ENCODE measurements around the gene SNX21. TPM values are rescaled to one million over a fixed set of nuclear protein-coding genes. Genes with fewer than 3 reads are reported as not detected.

The SNX21 gene
- total and polyA plus RNA-seq, 2 donors (not counting 1 experiment from before 2014, with no cell fraction given) = 2.2 to 2.4 TPM

DNA sequence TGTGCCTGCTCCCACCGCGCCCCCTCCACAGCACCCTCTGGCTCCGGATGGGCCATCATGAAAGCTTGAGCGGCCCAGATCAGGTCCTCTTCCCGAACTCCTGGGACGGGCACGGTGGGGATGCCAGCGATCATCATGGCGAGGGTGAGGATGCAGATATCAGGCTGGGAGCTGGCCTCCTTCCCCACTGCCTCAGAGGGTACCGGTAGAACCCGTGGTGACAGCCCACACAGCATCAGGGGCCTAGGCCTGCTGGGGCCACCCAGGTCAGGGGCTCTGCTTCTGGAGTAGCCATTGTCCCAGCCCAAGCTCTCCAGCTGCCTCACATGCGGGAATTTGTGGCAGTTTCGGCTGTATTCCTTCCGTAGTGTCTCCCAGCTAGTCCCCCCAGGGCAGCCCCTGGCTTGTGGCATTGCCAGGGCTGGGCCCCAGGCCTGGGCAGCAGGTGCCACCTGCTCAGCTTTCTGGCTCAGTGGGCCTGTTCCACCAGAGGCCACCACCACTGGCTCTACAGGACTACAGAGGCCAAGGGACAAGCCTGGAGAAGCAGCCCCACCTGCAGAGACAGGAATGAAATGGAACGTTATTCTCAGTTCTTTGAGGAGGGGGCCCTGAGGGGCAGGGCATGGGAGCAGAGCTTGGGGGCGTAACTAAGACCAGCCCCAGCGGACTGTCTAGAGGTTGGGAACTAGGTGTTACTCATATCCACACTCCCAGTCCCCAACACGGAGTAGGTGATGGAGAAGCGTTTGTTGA is 53.2 kb downstream of the SNX21 start:
- H2AFZ ChIP-seq (ENCODE audit: insufficient read depth, low read depth, low read length, poor library complexity, severe bottlenecking) = no peak overlapping the region
- no peaks in the 10 kb centered on the region for H3K27me3 ChIP-seq (replicated peaks in 1 of 4; ENCODE audit: control extremely low read depth in 1 of 4, control insufficient read depth in 3 of 4, insufficient read depth in 4 of 4, low read length in 3 of 4)
- H3K4me3 ChIP-seq (ENCODE audit: control extremely low read depth in 1 of 5, extremely low read depth in 1 of 5, insufficient read depth in 1 of 5, low read depth in 2 of 5, low read length in 4 of 5) = no peak overlapping the region
- no peak for ATAC-seq (ENCODE audit: low read depth)
- no peaks in the 10 kb centered on the region for H3K9me3 ChIP-seq (ENCODE audit: control extremely low read depth in 1 of 3, control insufficient read depth in 2 of 3, insufficient read depth in 1 of 3, low read length in 2 of 3)
- Mint-ChIP-seq H3K4me1 (peaks cover 37% of the 10 kb centered on the region), H3K4me3 (no peak overlapping the region), H3K9me3 (ENCODE audit: insufficient read depth) (no peaks in the 10 kb centered on the region), H3K27ac (no peak overlapping the region), H3K27me3 (no peaks in the 10 kb centered on the region)
- H3K36me3 ChIP-seq (replicated peaks in 1 of 2; ENCODE audit: control extremely low read depth in 1 of 2, control insufficient read depth in 1 of 2, extremely low read depth in 1 of 2, insufficient read depth in 2 of 2, low read length in 1 of 2) = peaks cover 0 to 37% of the 10 kb centered on the region in 2 experiments
- TF ChIP-seq, protein P1, sequence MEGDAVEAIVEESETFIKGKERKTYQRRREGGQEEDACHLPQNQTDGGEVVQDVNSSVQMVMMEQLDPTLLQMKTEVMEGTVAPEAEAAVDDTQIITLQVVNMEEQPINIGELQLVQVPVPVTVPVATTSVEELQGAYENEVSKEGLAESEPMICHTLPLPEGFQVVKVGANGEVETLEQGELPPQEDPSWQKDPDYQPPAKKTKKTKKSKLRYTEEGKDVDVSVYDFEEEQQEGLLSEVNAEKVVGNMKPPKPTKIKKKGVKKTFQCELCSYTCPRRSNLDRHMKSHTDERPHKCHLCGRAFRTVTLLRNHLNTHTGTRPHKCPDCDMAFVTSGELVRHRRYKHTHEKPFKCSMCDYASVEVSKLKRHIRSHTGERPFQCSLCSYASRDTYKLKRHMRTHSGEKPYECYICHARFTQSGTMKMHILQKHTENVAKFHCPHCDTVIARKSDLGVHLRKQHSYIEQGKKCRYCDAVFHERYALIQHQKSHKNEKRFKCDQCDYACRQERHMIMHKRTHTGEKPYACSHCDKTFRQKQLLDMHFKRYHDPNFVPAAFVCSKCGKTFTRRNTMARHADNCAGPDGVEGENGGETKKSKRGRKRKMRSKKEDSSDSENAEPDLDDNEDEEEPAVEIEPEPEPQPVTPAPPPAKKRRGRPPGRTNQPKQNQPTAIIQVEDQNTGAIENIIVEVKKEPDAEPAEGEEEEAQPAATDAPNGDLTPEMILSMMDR (IDR thresholded peaks at IDR 0.05) = no peak
- no peak for TF ChIP-seq EZH2 (IDR thresholded peaks at IDR 0.05; ENCODE audit: borderline replicate concordance, insufficient read depth, low read depth, low read length, poor library complexity, severe bottlenecking)
- intact Hi-C loops (cut with micrococcal nuclease) = no loop called here
- H3K27ac ChIP-seq (ENCODE audit: low read length in 2 of 2) = no peak overlapping the region
- no peak overlapping the region for H3K4me2 ChIP-seq (replicated peaks; ENCODE audit: low read depth, low read length, poor library complexity, severe bottlenecking)
- CTCF ChIA-PET = no interaction called here
- no peaks in the 10 kb centered on the region for H4K20me1 ChIP-seq (ENCODE audit: control insufficient read depth, insufficient read depth, low read length, poor library complexity, severe bottlenecking)
- H3K9ac ChIP-seq (ENCODE audit: low read length) = no peak overlapping the region
- H3K79me2 ChIP-seq (ENCODE audit: control insufficient read depth, insufficient read depth, low read length) = peaks cover 33% of the 10 kb centered on the region
- H3K4me1 ChIP-seq (ENCODE audit: control insufficient read depth in 2 of 2, insufficient read depth in 2 of 2, low read length in 2 of 2) = peaks cover 9 to 22% of the 10 kb centered on the region in 2 donors
- 99% methylated on average over 14 of the region's 19 CpGs for WGBS (ENCODE audit: insufficient coverage)
- POLR2A ChIA-PET = no interaction called here
- no peak for DNase-seq

DNA sequence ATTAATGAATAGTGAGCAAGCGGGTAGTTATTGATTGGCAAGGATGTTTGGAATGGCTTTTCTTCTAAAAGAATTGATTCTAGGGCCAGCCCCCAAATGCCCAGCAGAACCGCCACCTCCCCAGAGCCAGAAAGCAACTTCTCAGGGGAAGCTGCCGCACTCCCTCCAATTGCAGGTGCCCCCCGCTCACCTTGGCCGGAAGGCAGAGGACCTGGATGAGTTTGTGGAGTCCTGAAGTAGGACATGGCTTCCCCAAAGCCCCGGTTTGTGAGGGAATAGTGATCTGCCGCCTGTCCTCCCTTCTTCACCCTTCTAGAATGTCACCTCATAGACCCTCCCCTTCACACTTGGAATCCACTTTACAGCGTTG is 53.7 kb downstream of the SNX21 start, which contains the start of gene SPATA25:
Gene SPATA25, minus strand, starts transcription at position 277 of the 370 bp plus-strand sequence. Its CDS starts 32 bp downstream, at position 245.
- intact Hi-C loops (cut with micrococcal nuclease) = no loop called here
- H3K4me1 Mint-ChIP-seq = peaks cover 38% of the 10 kb centered on the region
- H3K9ac ChIP-seq (ENCODE audit: low read length) = no peak within 1 kb of the TSS
- H3K4me2 ChIP-seq (replicated peaks; ENCODE audit: low read depth, low read length, poor library complexity, severe bottlenecking) = no peak within 1 kb of the TSS
- no peak within 1 kb of the TSS for H3K27ac ChIP-seq (ENCODE audit: low read length in 2 of 2)
- peaks cover 30% of the 10 kb centered on the region for H3K79me2 ChIP-seq (ENCODE audit: control insufficient read depth, insufficient read depth, low read length)
- no peaks in the 10 kb centered on the region for H3K27me3 Mint-ChIP-seq
- ATAC-seq (ENCODE audit: low read depth) (no peak), DNase-seq (no peak)
- no peaks in the 10 kb centered on the region for H3K9me3 ChIP-seq (ENCODE audit: control extremely low read depth in 1 of 3, control insufficient read depth in 2 of 3, insufficient read depth in 1 of 3, low read length in 2 of 3)
- POLR2A ChIA-PET = no interaction called here
- H3K36me3 ChIP-seq (replicated peaks in 1 of 2; ENCODE audit: control extremely low read depth in 1 of 2, control insufficient read depth in 1 of 2, extremely low read depth in 1 of 2, insufficient read depth in 2 of 2, low read length in 1 of 2) = peaks cover 0 to 37% of the 10 kb centered on the region in 2 experiments
- H3K27me3 ChIP-seq (replicated peaks in 1 of 4; ENCODE audit: control extremely low read depth in 1 of 4, control insufficient read depth in 3 of 4, insufficient read depth in 4 of 4, low read length in 3 of 4) = no peaks in the 10 kb centered on the region
- peaks cover 15 to 22% of the 10 kb centered on the region in 2 donors for H3K4me1 ChIP-seq (ENCODE audit: control insufficient read depth in 2 of 2, insufficient read depth in 2 of 2, low read length in 2 of 2)
- H4K20me1 ChIP-seq (ENCODE audit: control insufficient read depth, insufficient read depth, low read length, poor library complexity, severe bottlenecking) = no peaks in the 10 kb centered on the region
- no peak within 1 kb of the TSS for H3K4me3 ChIP-seq (ENCODE audit: control extremely low read depth in 1 of 5, extremely low read depth in 1 of 5, insufficient read depth in 1 of 5, low read depth in 2 of 5, low read length in 4 of 5)
- CTCF ChIA-PET = no interaction called here
- H2AFZ ChIP-seq (ENCODE audit: insufficient read depth, low read depth, low read length, poor library complexity, severe bottlenecking) = no peak within 1 kb of the TSS
- H3K4me3 Mint-ChIP-seq = no peak within 1 kb of the TSS
- TF ChIP-seq, protein P1 (IDR thresholded peaks at IDR 0.05) = no peak
- no peak for TF ChIP-seq EZH2 (IDR thresholded peaks at IDR 0.05; ENCODE audit: borderline replicate concordance, insufficient read depth, low read depth, low read length, poor library complexity, severe bottlenecking)
- no peaks in the 10 kb centered on the region for H3K9me3 Mint-ChIP-seq (ENCODE audit: insufficient read depth)
- H3K27ac Mint-ChIP-seq = no peak within 1 kb of the TSS
- 100% methylated on average over 5 of the region's 8 CpGs for WGBS (ENCODE audit: insufficient coverage)
